NB4 (cell line): ENCODE measurements around the gene NBEA.

Experiments
- CTCF ChIP-seq: IDR thresholded peaks from one replicate; pipeline ENCODE4 v1.5.1; 2012; ENCODE audit warnings: low read depth, low read length
- POLR2A ChIP-seq: IDR thresholded peaks from 2 replicates; pipeline ENCODE4 v1.6.1; 2011; ENCODE audit warnings: mild to moderate bottlenecking; ENCODE audit not compliant: insufficient read length; ENCODE audit errors: extremely low read depth
- TF ChIP-seq, protein P1 (sequence below): IDR thresholded peaks from 2 replicates; pipeline ENCODE4 v1.6.1; 2011; ENCODE audit warnings: low read depth, low read length

DNA sequence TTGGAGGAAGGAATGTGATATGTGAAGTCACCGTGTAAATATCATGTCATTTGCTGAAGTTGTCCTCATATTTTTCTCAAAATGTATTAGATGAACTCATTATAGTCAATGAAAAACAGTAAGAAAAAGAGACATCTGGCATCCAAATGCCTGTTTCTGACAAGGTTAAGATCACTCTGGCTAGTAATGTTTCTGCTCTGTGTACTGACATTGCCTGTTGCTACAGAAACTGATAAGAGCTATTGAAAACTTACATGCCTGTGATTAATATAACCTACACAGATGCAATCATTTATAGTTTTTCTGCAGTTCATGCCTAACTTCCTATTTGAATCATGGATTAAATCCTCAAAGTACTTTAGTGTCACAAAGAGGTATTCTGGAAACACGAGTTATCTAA is 249.8 kb downstream of the NBEA start:
- TF ChIP-seq POLR2A (no peak), CTCF (no peak)
- TF ChIP-seq, protein P1, sequence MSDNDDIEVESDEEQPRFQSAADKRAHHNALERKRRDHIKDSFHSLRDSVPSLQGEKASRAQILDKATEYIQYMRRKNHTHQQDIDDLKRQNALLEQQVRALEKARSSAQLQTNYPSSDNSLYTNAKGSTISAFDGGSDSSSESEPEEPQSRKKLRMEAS, result no peak
